HUES6 (cell line): Measurements from ENCODE around the gene GLRA3.
"Not testable (repeated sequence)": the region's sequence is repeated elsewhere in the genome, so short reads cannot be mapped to it uniquely, and the experiment has no call there.

Experiments used
- H3K27ac ChIP-seq: 2 replicates; pipeline ENCODE4 v1.7.0; 2013; ENCODE audit warnings: low read depth, mild to moderate bottlenecking, low read length, inconsistent platforms
- H3K27me3 ChIP-seq: 2 replicates; pipeline ENCODE4 v1.6.1; 2013; ENCODE audit warnings: low read length; ENCODE audit not compliant: control insufficient read depth, insufficient read depth
- H3K36me3 ChIP-seq: 2 replicates; pipeline ENCODE4 v1.6.1; 2013; ENCODE audit warnings: low read length; ENCODE audit not compliant: control insufficient read depth, insufficient read depth
- H3K4me1 ChIP-seq: 2 replicates; pipeline ENCODE4 v1.6.1; 2013; ENCODE audit warnings: low read length; ENCODE audit not compliant: control insufficient read depth, insufficient read depth
- H3K4me3 ChIP-seq: 2 replicates; pipeline ENCODE4 v1.5.1; 2013; ENCODE audit warnings: low read depth, low read length
- H3K9ac ChIP-seq: one replicate; pipeline ENCODE4 v1.6.1; 2013; ENCODE audit warnings: mild to moderate bottlenecking, low read length
- H3K9me3 ChIP-seq: 2 replicates; pipeline ENCODE4 v1.6.1; 2013; ENCODE audit warnings: low read depth, low read length; ENCODE audit not compliant: control insufficient read depth, insufficient read depth

GLRA3 gene

GRCh38 chr4:174828845-174829701 lies at the start of gene GLRA3:
GLRA3 (minus strand) TSS chr4:174829247; CDS start chr4:174828811, 436 bp downstream.
- no peaks in the 10 kb centered on the region for H3K4me1 ChIP-seq
- H3K9ac ChIP-seq = peak within 1 kb of the TSS; percentile 42
- H3K4me3 ChIP-seq = peak within 1 kb of the TSS; percentile 71
- no peaks in the 10 kb centered on the region for H3K9me3 ChIP-seq
- H3K27ac ChIP-seq = no peak within 1 kb of the TSS
- H3K36me3 ChIP-seq = no peaks in the 10 kb centered on the region
- no peaks in the 10 kb centered on the region for H3K27me3 ChIP-seq

GRCh38 chr4:174874898-174875297 lies 45.9 kb upstream of the GLRA3 start:
- H3K4me1 ChIP-seq = no peaks in the 10 kb centered on the region
- H3K9me3 ChIP-seq = no peaks in the 10 kb centered on the region
- no peak overlapping the region for H3K9ac ChIP-seq
- H3K27me3 ChIP-seq = no peaks in the 10 kb centered on the region
- H3K27ac ChIP-seq = no peak overlapping the region
- H3K4me3 ChIP-seq = no peak overlapping the region
- no peaks in the 10 kb centered on the region for H3K36me3 ChIP-seq

GRCh38 chr4:174873931-174874330 lies 44.9 kb upstream of the GLRA3 start:
- H3K9me3 ChIP-seq = no peaks in the 10 kb centered on the region
- no peak overlapping the region for H3K9ac ChIP-seq
- H3K4me3 ChIP-seq = no peak overlapping the region

GRCh38 chr4:174873146-174873545 lies 44.1 kb upstream of the GLRA3 start:
- not testable (repeated sequence) for H3K9ac ChIP-seq, H3K27me3 ChIP-seq, H3K4me3 ChIP-seq, H3K36me3 ChIP-seq, H3K27ac ChIP-seq, H3K4me1 ChIP-seq, H3K9me3 ChIP-seq

More at GRCh38 chr4:174873931-174874330, 44.9 kb upstream of the GLRA3 start:
- Histone ChIP-seq H3K27ac (no peak overlapping the region), H3K36me3 (no peaks in the 10 kb centered on the region), H3K27me3 (no peaks in the 10 kb centered on the region), H3K4me1 (no peaks in the 10 kb centered on the region)

GRCh38 chr4:174871407-174871806 lies 42.4 kb upstream of the GLRA3 start:
- no peak overlapping the region for H3K27ac ChIP-seq
- H3K4me1 ChIP-seq = no peaks in the 10 kb centered on the region
- no peaks in the 10 kb centered on the region for H3K36me3 ChIP-seq
- no peaks in the 10 kb centered on the region for H3K27me3 ChIP-seq
- H3K9ac ChIP-seq = no peak overlapping the region
- no peaks in the 10 kb centered on the region for H3K9me3 ChIP-seq
- H3K4me3 ChIP-seq = no peak overlapping the region

GRCh38 chr4:174870311-174870710 lies 41.3 kb upstream of the GLRA3 start:
- H3K27ac ChIP-seq = no peak overlapping the region

GRCh38 chr4:174869339-174869738 lies 40.3 kb upstream of the GLRA3 start:
- Histone ChIP-seq H3K4me3 (no peak overlapping the region), H3K36me3 (no peaks in the 10 kb centered on the region), H3K27me3 (no peaks in the 10 kb centered on the region), H3K4me1 (no peaks in the 10 kb centered on the region), H3K9me3 (no peaks in the 10 kb centered on the region), H3K27ac (no peak overlapping the region), H3K9ac (no peak overlapping the region)

More at GRCh38 chr4:174870311-174870710, 41.3 kb upstream of the GLRA3 start:
- Histone ChIP-seq H3K4me1 (no peaks in the 10 kb centered on the region), H3K9me3 (no peaks in the 10 kb centered on the region), H3K4me3 (no peak overlapping the region), H3K9ac (no peak overlapping the region), H3K27me3 (no peaks in the 10 kb centered on the region), H3K36me3 (no peaks in the 10 kb centered on the region)

GRCh38 chr4:174867903-174868302 lies 38.9 kb upstream of the GLRA3 start:
- Histone ChIP-seq H3K4me1 (no peaks in the 10 kb centered on the region), H3K27ac (no peak overlapping the region), H3K9ac (no peak overlapping the region), H3K9me3 (no peaks in the 10 kb centered on the region), H3K36me3 (no peaks in the 10 kb centered on the region), H3K4me3 (no peak overlapping the region), H3K27me3 (no peaks in the 10 kb centered on the region)

GRCh38 chr4:174865418-174865985 lies 36.5 kb upstream of the GLRA3 start:
- H3K9ac ChIP-seq = no peak overlapping the region
- no peak overlapping the region for H3K27ac ChIP-seq
- H3K4me3 ChIP-seq = no peak overlapping the region
- no peaks in the 10 kb centered on the region for H3K36me3 ChIP-seq
- H3K9me3 ChIP-seq = no peaks in the 10 kb centered on the region
- H3K4me1 ChIP-seq = no peaks in the 10 kb centered on the region
- no peaks in the 10 kb centered on the region for H3K27me3 ChIP-seq

GRCh38 chr4:174864031-174864430 lies 35.0 kb upstream of the GLRA3 start:
- H3K4me1 ChIP-seq = no peaks in the 10 kb centered on the region
- no peak overlapping the region for H3K27ac ChIP-seq

GRCh38 chr4:174860588-174860987 lies 31.5 kb upstream of the GLRA3 start:
- Histone ChIP-seq H3K4me1 (no peaks in the 10 kb centered on the region), H3K9ac (no peak overlapping the region), H3K27ac (no peak overlapping the region), H3K36me3 (no peaks in the 10 kb centered on the region), H3K4me3 (no peak overlapping the region), H3K27me3 (no peaks in the 10 kb centered on the region), H3K9me3 (no peaks in the 10 kb centered on the region)

More at GRCh38 chr4:174864031-174864430, 35.0 kb upstream of the GLRA3 start:
- H3K27me3 ChIP-seq = no peaks in the 10 kb centered on the region
- no peak overlapping the region for H3K4me3 ChIP-seq
- H3K9ac ChIP-seq = no peak overlapping the region
- no peaks in the 10 kb centered on the region for H3K9me3 ChIP-seq
- no peaks in the 10 kb centered on the region for H3K36me3 ChIP-seq
